ENCODE results near the gene KRT4. TPM values are rescaled to one million over a fixed set of nuclear protein-coding genes. Genes with fewer than 3 reads are reported as not detected.

Gene KRT4
- polyA plus RNA-seq, 6 donors from 2014 or later: not detected

GRCh38 chr12:52759218-52759617 lies 54.7 kb downstream of the KRT4 start:
- Mint-ChIP-seq H3K4me3 (no peak overlapping the region), H3K27ac (no peak overlapping the region), H3K36me3 (no peaks in the 10 kb centered on the region), H3K9me3 (peaks cover 3 to 48% (median 25%) of the 10 kb centered on the region in 7 donors), H3K4me1 (no peaks in the 10 kb centered on the region), H3K27me3 (peaks cover 0 to 9% (median 8%) of the 10 kb centered on the region in 3 donors)
- ATAC-seq (ENCODE audit: low read depth in 2 of 2) (no peak), DNase-seq (no peak)

GRCh38 chr12:52757449-52758176 lies 56.3 kb downstream of the KRT4 start:
- no peaks in the 10 kb centered on the region for H3K36me3 Mint-ChIP-seq
- H3K4me3 Mint-ChIP-seq: no peak overlapping the region

More at GRCh38 chr12:52757449-52758176, 56.3 kb downstream of the KRT4 start:
- Mint-ChIP-seq H3K27me3 (peaks cover 12 to 13% (median 13%) of the 10 kb centered on the region in 3 donors), H3K27ac (no peak overlapping the region), H3K9me3 (peaks cover 3 to 40% (median 25%) of the 10 kb centered on the region in 7 donors), H3K4me1 (no peaks in the 10 kb centered on the region)
- no peak for DNase-seq
- ATAC-seq (ENCODE audit: low read depth in 2 of 2): no peak

Other genes with a start within 250 kb of the KRT4 start
- not detected for gene KRT74, start 240.3 kb downstream of the KRT4 start, polyA plus RNA-seq (ENCODE audit: low read depth in 6 of 6)
- gene KRT72, start 212.7 kb downstream of the KRT4 start, polyA plus RNA-seq (ENCODE audit: low read depth in 6 of 6): not detected
- gene KRT73, start 195.6 kb downstream of the KRT4 start, polyA plus RNA-seq (ENCODE audit: low read depth in 6 of 6): not detected
- gene KRT2, start 161.9 kb downstream of the KRT4 start, polyA plus RNA-seq (ENCODE audit: low read depth in 6 of 6): not detected
- under 1 TPM in 1 of 6 donors, not detected in 5; 0.44 TPM for gene KRT1, start 133.7 kb downstream of the KRT4 start, polyA plus RNA-seq (ENCODE audit: low read depth in 6 of 6)
- not detected for gene KRT77, start 110.6 kb downstream of the KRT4 start, polyA plus RNA-seq (ENCODE audit: low read depth in 6 of 6)
- not detected for gene KRT76, start 36.8 kb downstream of the KRT4 start, polyA plus RNA-seq (ENCODE audit: low read depth in 6 of 6)
- gene KRT3, start 18.0 kb downstream of the KRT4 start, polyA plus RNA-seq (ENCODE audit: low read depth in 6 of 6): not detected
- gene KRT79, start 20.2 kb upstream of the KRT4 start, polyA plus RNA-seq (ENCODE audit: low read depth in 6 of 6): not detected
- gene KRT78, start 34.9 kb upstream of the KRT4 start, polyA plus RNA-seq (ENCODE audit: low read depth in 6 of 6): not detected
- not detected for gene KRT8, start 91.0 kb upstream of the KRT4 start, polyA plus RNA-seq (ENCODE audit: low read depth in 6 of 6)
- gene KRT18, start 135.0 kb upstream of the KRT4 start, polyA plus RNA-seq (ENCODE audit: low read depth in 6 of 6): 10 to 100 TPM in 1 of 6 donors, 1 to 10 TPM in 5; 4.9 to 10.0 (median 8.5) TPM
- gene EIF4B, start 192.3 kb upstream of the KRT4 start, polyA plus RNA-seq (ENCODE audit: low read depth in 6 of 6): 100 to 1,000 TPM in 2 of 6 donors, 10 to 100 TPM in 4; 69.1 to 104 (median 87.0) TPM
- gene TNS2, start 235.9 kb upstream of the KRT4 start, polyA plus RNA-seq (ENCODE audit: low read depth in 6 of 6): under 1 TPM in 5 of 6 donors, not detected in 1; 0.05 to 0.91 (median 0.47) TPM